HG02852 (cell line): Measurements from ENCODE around the gene TRIM52.
"Not testable (repeated sequence)": the region's sequence is repeated elsewhere in the genome, so short reads cannot be mapped to it uniquely, and the experiment has no call there.

Experiments used
- ATAC-seq: cut with Tn5 transposase; IDR thresholded peaks from one replicate; pipeline ENCODE4 v1.9.1; 2021; ENCODE audit warnings: mild to moderate bottlenecking, moderate library complexity; ENCODE audit not compliant: unreplicated experiment

TRIM52 gene

GRCh38 chr5:181260720-181261319 is at the start of gene TRIM52:
Gene TRIM52 (minus strand): TSS chr5:181261143. CDS start chr5:181260813, 330 bp downstream.
- peak; percentile 75 for ATAC-seq

GRCh38 chr5:181287331-181287730 is 26.4 kb upstream of the TRIM52 start:
- not testable (repeated sequence) for ATAC-seq

- not testable (repeated sequence) for ATAC-seq
Observed at GRCh38 chr5:181285962-181286705, 25.2 kb upstream of the TRIM52 start.

GRCh38 chr5:181283841-181284755 is 23.2 kb upstream of the TRIM52 start:
- not testable (repeated sequence) for ATAC-seq

GRCh38 chr5:181283347-181283746 is 22.4 kb upstream of the TRIM52 start:
- no peak for ATAC-seq

GRCh38 chr5:181282874-181283273 is 21.9 kb upstream of the TRIM52 start:
- no peak for ATAC-seq

- ATAC-seq = not testable (repeated sequence)
Observed at GRCh38 chr5:181282415-181282814, 21.5 kb upstream of the TRIM52 start.

- ATAC-seq = no peak
Observed at GRCh38 chr5:181281984-181282316, 21.0 kb upstream of the TRIM52 start.

- no peak for ATAC-seq
Observed at GRCh38 chr5:181281077-181281983, 20.4 kb upstream of the TRIM52 start.

- no peak for ATAC-seq
Observed at GRCh38 chr5:181280251-181280762, 19.4 kb upstream of the TRIM52 start.

GRCh38 chr5:181273433-181273744 is 12.4 kb upstream of the TRIM52 start:
- not testable (repeated sequence) for ATAC-seq

GRCh38 chr5:181271081-181271480 is 10.1 kb upstream of the TRIM52 start:
- ATAC-seq = no peak

- ATAC-seq = not testable (repeated sequence)
Observed at GRCh38 chr5:181267907-181268306, 7.0 kb upstream of the TRIM52 start.

GRCh38 chr5:181267291-181267904 is 6.5 kb upstream of the TRIM52 start:
- not testable (repeated sequence) for ATAC-seq

- no peak for ATAC-seq
Observed at GRCh38 chr5:181265092-181265671, 4.2 kb upstream of the TRIM52 start.

- no peak for ATAC-seq
Observed at GRCh38 chr5:181263633-181264032, 2.7 kb upstream of the TRIM52 start.

- ATAC-seq = peak; percentile 62
Observed at GRCh38 chr5:181261320-181262049, 542 bp upstream of the TRIM52 start.

- ATAC-seq = no peak
Observed at GRCh38 chr5:181259974-181260719, 796 bp downstream of the TRIM52 start.
